ENCODE data around the gene NEK11.

- no peak for TF ChIP-seq CTCF (IDR thresholded peaks at IDR 0.05)
- TF ChIP-seq POLR2A (IDR thresholded peaks at IDR 0.05), result no peak
Measured at GRCh38 chr3:131001071-131001470, 25.6 kb upstream of the NEK11 start.
